Loucy (cell line): ENCODE data around the gene CTDSP1.

Source experiments
- H2AFZ ChIP-seq: fragments of 200-600 bp; sonication (generic); 2 replicates; pipeline ENCODE4 v1.6.0; 2016; ENCODE audit warnings: antibody characterized with exemption, mild to moderate bottlenecking, low read length, moderate library complexity
- H3F3A ChIP-seq: fragments of 200-600 bp; 2 replicates; pipeline ENCODE4 v1.6.0; 2016; ENCODE audit warnings: antibody characterized with exemption, low read depth, mild to moderate bottlenecking
- H3K27me3 ChIP-seq: fragments of 200-600 bp; sonication (generic); 2 replicates; pipeline ENCODE4 v1.6.1; 2014; ENCODE audit warnings: low read length, mild to moderate bottlenecking; ENCODE audit not compliant: insufficient read depth, poor library complexity, severe bottlenecking
- H3K36me3 ChIP-seq: fragments of 200-600 bp; sonication (generic); 2 replicates; pipeline ENCODE4 v1.6.1; 2016; ENCODE audit warnings: low read length; ENCODE audit not compliant: insufficient read depth
- H3K4me1 ChIP-seq: fragments of 200-600 bp; sonication (generic); 2 replicates; pipeline ENCODE4 v1.5.1; 2014; ENCODE audit warnings: low read length, mild to moderate bottlenecking; ENCODE audit not compliant: insufficient read depth, poor library complexity, severe bottlenecking
- H3K4me2 ChIP-seq: fragments of 200-600 bp; sonication (generic); 2 replicates; pipeline ENCODE4 v1.6.0; 2014; ENCODE audit warnings: antibody characterized with exemption, low read length, low read depth, mild to moderate bottlenecking; ENCODE audit not compliant: poor library complexity, severe bottlenecking
- H3K4me3 ChIP-seq: fragments of 200-600 bp; sonication (generic); 2 replicates; pipeline ENCODE4 v1.5.1; 2014; ENCODE audit warnings: low read length, mild to moderate bottlenecking, mixed read lengths; ENCODE audit not compliant: poor library complexity, severe bottlenecking
- H3K79me2 ChIP-seq: fragments of 200-600 bp; sonication (generic); 2 replicates; pipeline ENCODE4 v1.6.1; 2014; ENCODE audit warnings: low read length; ENCODE audit not compliant: insufficient read depth
- H3K9ac ChIP-seq: fragments of 200-600 bp; sonication (generic); 2 replicates; pipeline ENCODE4 v1.6.0; 2014; ENCODE audit warnings: mild to moderate bottlenecking, low read depth, low read length, moderate library complexity; ENCODE audit not compliant: poor library complexity, severe bottlenecking
- H3K9me2 ChIP-seq: fragments of 200-600 bp; sonication (generic); replicated peaks from 2 replicates; pipeline ENCODE4 v1.6.1; 2016; ENCODE audit warnings: low read depth, low read length, mixed read lengths
- H3K9me3 ChIP-seq: fragments of 200-600 bp; sonication (generic); 2 replicates; pipeline ENCODE4 v1.6.1; 2014; ENCODE audit warnings: mild to moderate bottlenecking, antibody characterized with exemption, low read length, low read depth; ENCODE audit not compliant: insufficient read depth
- H4K20me1 ChIP-seq: fragments of 200-600 bp; sonication (generic); 2 replicates; pipeline ENCODE4 v1.6.0; 2014; ENCODE audit warnings: antibody characterized with exemption, low read length, mild to moderate bottlenecking; ENCODE audit not compliant: insufficient read depth, poor library complexity, severe bottlenecking
- CTCF ChIP-seq: fragments of 200-600 bp; sonication (generic); conservative IDR thresholded peaks from 2 replicates; pipeline ENCODE4 v1.5.1; 2014; ENCODE audit warnings: mild to moderate bottlenecking, antibody characterized with exemption, low read length
- EZH2phosphoT487 ChIP-seq: fragments of 200-600 bp; IDR thresholded peaks from 2 replicates; pipeline ENCODE4 v1.6.1; 2018; ENCODE audit warnings: antibody characterized with exemption, mild to moderate bottlenecking, moderate library complexity, borderline replicate concordance

Gene CTDSP1

GRCh38 chr2:218374795-218375194 is 24.9 kb upstream of the CTDSP1 start:
- H3K9ac ChIP-seq = no peak overlapping the region
- H3K4me2 ChIP-seq = no peak overlapping the region
- H3K79me2 ChIP-seq = no peaks in the 10 kb centered on the region
- H4K20me1 ChIP-seq = no peaks in the 10 kb centered on the region
- H3K36me3 ChIP-seq = no peaks in the 10 kb centered on the region
- no peaks in the 10 kb centered on the region for H3F3A ChIP-seq
- no peak overlapping the region for H2AFZ ChIP-seq
- no peak overlapping the region for H3K4me3 ChIP-seq
- no peaks in the 10 kb centered on the region for H3K27me3 ChIP-seq
- peaks cover 6% of the 10 kb centered on the region for H3K4me1 ChIP-seq
- no peak for TF ChIP-seq CTCF
- no peak for TF ChIP-seq EZH2phosphoT487
- H3K9me2 ChIP-seq = no peaks in the 10 kb centered on the region
- no peaks in the 10 kb centered on the region for H3K9me3 ChIP-seq

- Histone ChIP-seq H4K20me1 (no peaks in the 10 kb centered on the region), H3K79me2 (no peaks in the 10 kb centered on the region), H3K4me3 (no peak overlapping the region), H3K9me2 (no peaks in the 10 kb centered on the region), H3F3A (no peaks in the 10 kb centered on the region), H3K4me2 (no peak overlapping the region), H3K36me3 (no peaks in the 10 kb centered on the region), H3K9me3 (no peaks in the 10 kb centered on the region), H2AFZ (no peak overlapping the region), H3K9ac (no peak overlapping the region), H3K27me3 (no peaks in the 10 kb centered on the region), H3K4me1 (peaks cover 6% of the 10 kb centered on the region)
- TF ChIP-seq EZH2phosphoT487 = no peak
- TF ChIP-seq CTCF = no peak
Measured at GRCh38 chr2:218375212-218375611, 24.5 kb upstream of the CTDSP1 start.

- H3F3A ChIP-seq = no peaks in the 10 kb centered on the region
Measured at GRCh38 chr2:218378053-218378452, 21.6 kb upstream of the CTDSP1 start.

More at GRCh38 chr2:218378053-218378452, 21.6 kb upstream of the CTDSP1 start:
- Histone ChIP-seq H3K9ac (no peak overlapping the region), H3K4me3 (no peak overlapping the region), H3K27me3 (no peaks in the 10 kb centered on the region), H2AFZ (no peak overlapping the region), H3K4me2 (no peak overlapping the region), H3K9me3 (no peaks in the 10 kb centered on the region), H4K20me1 (no peaks in the 10 kb centered on the region), H3K79me2 (no peaks in the 10 kb centered on the region), H3K36me3 (no peaks in the 10 kb centered on the region), H3K4me1 (no peaks in the 10 kb centered on the region), H3K9me2 (no peaks in the 10 kb centered on the region)
- TF ChIP-seq EZH2phosphoT487 (no peak), CTCF (no peak)
